ENCODE data around the gene CCDC88A.
"Not testable (repeated sequence)": the region's sequence is repeated elsewhere in the genome, so short reads cannot be mapped to it uniquely, and the experiment has no call there.

Gene CCDC88A, protein sequence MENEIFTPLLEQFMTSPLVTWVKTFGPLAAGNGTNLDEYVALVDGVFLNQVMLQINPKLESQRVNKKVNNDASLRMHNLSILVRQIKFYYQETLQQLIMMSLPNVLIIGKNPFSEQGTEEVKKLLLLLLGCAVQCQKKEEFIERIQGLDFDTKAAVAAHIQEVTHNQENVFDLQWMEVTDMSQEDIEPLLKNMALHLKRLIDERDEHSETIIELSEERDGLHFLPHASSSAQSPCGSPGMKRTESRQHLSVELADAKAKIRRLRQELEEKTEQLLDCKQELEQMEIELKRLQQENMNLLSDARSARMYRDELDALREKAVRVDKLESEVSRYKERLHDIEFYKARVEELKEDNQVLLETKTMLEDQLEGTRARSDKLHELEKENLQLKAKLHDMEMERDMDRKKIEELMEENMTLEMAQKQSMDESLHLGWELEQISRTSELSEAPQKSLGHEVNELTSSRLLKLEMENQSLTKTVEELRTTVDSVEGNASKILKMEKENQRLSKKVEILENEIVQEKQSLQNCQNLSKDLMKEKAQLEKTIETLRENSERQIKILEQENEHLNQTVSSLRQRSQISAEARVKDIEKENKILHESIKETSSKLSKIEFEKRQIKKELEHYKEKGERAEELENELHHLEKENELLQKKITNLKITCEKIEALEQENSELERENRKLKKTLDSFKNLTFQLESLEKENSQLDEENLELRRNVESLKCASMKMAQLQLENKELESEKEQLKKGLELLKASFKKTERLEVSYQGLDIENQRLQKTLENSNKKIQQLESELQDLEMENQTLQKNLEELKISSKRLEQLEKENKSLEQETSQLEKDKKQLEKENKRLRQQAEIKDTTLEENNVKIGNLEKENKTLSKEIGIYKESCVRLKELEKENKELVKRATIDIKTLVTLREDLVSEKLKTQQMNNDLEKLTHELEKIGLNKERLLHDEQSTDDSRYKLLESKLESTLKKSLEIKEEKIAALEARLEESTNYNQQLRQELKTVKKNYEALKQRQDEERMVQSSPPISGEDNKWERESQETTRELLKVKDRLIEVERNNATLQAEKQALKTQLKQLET (N-terminal part only)

DNA sequence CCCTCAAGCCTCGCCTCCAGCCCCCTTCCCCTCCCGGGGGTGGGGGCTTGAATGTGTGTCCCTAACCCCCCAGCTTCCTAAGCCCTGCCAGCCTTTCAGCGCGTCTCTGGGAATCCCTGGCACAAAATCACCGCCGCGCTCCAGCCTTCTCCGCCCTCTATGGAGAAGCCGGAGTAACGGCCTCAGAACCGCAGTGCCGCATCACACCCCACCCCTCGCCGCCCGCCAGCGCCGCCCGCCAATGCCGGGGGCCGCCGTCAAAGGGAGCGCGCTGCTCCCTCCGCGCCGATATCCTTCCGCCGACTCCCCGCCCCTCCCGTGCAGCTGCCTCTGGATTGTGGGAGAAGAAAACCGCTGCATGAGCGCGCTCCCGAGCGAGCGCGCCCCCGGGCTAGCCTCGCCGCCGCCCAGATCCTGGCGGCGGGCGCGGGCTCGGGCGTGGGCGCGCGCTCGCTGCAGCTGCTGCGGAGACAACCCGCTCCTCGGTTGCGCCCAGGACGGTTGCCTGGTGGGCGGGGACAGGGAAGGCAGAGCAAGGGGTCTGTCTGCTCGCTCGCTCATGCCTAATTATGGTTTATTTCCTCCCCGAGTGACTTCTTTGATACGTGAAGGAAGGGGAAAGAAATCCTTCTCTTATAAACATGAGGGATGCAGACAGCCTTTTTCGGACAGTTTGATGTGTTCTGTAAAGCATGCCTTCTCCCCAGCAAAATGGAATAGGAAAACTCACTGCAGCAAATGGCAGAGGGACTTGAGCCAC lies at the start of gene CCDC88A:
Gene CCDC88A (minus strand): TSS at position 178 of the 760 bp plus-strand sequence. CDS start 777 bp downstream, outside the sequence.
- peak; percentile 97 for DNase-seq (ENCODE audit: low read depth)

DNA sequence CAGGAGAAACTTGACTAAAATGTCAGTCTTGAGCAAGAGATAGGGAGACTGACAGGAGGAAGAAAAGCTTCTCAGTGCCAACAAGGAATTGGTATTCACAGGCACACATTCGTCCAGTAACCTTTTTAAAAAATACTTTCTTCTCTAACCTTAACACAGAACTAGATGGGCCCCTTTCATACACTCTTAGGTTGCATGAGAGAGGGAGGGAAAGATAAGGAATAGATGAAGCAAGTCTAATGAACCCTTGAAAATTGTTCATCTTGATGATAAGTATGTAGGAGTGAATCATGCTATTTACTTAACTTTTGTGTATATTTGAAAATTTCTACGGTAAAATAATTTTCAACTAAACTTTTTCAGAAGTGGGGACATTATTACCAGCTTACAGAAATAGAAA lies 42.0 kb upstream of the CCDC88A start:
- DNase-seq (ENCODE audit: low read depth), result peak; percentile 50

DNA sequence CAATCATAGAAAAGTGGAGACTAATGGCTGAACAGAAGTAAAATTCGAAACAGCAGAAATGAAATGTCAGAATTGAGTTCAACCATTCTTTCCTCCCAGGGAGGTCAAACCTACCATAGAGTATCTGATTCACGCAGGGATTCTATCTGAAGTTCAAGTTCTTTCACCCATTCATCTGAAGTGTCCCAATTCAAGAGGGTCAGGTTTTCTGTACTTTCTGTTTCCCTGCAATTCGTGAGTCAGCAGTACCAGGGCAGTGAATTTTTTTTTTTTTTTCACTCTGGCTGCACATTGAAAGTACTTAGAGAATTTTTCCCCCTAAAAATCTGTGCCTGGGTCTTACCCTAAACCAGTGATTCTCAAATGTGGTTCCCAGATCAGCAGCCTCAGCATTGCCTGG lies 40.9 kb upstream of the CCDC88A start:
- peak; percentile 71 for DNase-seq (ENCODE audit: low read depth)

DNA sequence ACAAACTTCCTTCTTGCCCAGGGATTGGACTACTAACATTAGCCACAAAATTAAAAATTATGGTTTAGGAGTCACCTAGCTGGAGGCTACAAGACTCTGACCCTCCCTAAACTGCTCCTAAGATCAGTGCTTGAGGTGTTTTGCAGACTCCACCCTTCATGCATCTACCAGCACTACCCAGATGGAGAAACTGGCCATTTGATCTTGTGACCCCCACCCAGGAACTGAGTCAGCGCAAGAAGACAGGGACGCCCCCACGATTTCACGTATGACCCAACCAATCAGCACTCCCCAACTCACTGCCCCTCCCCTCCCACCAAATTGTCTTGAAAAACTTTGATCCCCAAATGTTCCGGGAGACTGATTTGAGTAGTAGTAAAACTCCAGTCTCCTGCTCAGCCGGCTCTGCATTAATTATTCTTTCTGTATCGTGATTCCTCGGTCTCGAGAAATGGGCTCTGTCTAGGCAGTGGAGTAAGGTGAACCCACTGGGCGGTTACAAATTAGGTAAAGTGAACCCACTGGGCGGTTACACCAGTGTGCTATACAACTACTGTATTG lies 40.1 kb upstream of the CCDC88A start:
- no peak for DNase-seq (ENCODE audit: low read depth)

DNA sequence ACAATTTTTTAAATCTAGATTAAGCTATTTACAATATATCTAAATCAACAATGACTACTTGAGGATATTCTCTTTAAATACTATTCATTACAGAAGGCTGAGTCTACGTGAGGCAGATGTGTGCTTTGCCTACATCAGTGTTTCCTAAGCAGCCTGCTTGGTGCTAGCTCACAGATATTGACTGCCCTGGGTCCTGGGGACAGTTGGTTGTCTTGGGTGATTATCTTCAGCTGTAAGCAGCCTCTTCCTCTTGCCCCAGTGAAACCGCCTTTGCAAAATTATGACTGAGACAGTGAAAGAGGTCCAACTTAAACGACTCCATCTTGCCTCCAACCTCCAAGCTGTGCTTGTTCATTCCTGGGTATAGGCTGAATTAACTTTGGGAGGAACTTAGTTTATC lies 39.6 kb upstream of the CCDC88A start:
- no peak for DNase-seq (ENCODE audit: low read depth)

DNA sequence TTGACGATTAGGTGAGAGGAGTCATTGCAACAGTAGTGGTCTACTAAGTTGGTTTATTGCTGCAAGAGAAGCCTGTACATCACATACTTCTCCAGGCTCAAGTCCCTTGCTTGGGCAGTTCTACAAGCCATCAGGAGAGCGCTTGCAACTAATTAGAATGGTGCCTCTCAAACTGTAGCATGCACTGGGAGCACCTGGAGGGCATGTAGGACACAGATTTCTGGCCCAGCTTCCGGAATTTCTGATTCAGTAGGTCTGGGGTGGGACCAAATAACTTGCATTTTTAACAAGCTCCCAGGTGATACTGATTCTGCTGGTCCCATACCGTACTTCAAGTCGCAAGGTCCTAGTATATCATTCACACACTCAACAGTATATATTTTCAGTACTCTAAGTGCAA lies 34.5 kb upstream of the CCDC88A start:
- DNase-seq (ENCODE audit: low read depth), result no peak

DNA sequence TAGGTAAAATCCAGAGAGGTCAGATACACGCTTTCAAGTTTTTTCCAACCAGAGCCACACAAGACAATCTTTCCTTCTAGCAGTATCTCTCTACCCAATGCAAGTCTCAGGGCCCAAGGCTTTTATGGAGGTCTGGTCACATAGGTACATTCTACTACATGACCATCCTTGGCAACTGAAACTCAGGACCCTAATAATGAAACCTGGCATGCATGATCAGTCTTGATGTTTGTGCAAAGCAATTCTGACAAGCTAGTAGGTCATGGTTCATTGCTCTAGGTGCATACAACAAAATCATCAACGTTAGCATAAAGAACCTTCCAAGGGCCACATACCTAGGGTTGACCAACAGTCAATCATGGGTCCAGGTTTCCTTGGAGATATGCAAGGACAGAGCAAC lies 33.2 kb upstream of the CCDC88A start:
- DNase-seq (ENCODE audit: low read depth), result no peak

DNA sequence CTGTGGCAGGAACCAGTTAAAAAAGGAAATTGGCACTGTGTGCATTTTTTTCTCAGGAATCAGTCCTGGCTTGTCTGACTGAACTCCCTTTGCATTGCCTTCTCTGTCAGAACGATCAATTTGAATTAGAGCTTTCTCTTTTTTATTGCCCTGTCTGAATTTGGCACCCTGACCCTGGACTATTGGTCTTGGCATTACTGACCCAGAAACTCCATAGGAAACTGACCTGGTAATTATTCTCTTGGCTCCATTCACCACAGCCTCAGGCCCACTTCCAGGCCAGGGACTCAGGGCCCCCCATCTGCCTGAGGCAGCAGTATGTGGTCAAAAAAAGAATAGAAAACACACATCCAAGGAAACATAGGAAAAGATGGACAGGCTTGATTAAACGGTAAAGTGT lies 32.0 kb upstream of the CCDC88A start:
- no peak for DNase-seq (ENCODE audit: low read depth)

DNA sequence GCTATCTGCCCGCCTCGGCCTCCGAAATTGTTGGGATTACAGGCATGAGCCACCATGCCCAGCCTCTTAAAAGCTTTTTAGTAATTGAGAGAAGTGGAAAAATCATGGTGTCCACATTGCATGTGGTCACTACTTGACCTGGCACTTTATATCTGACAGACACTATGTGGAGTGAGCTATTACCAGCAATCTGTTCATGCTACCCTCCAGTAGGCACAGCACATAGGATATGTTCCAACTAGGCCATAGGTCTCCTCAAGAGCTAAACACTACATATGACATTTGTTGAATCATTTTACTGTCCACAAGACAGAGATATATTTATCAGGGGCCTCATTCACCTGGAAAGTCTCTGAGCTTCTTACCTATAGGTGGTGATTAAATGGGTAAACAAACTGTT lies 30.4 kb upstream of the CCDC88A start:
- not testable (repeated sequence) for DNase-seq (ENCODE audit: low read depth)

DNA sequence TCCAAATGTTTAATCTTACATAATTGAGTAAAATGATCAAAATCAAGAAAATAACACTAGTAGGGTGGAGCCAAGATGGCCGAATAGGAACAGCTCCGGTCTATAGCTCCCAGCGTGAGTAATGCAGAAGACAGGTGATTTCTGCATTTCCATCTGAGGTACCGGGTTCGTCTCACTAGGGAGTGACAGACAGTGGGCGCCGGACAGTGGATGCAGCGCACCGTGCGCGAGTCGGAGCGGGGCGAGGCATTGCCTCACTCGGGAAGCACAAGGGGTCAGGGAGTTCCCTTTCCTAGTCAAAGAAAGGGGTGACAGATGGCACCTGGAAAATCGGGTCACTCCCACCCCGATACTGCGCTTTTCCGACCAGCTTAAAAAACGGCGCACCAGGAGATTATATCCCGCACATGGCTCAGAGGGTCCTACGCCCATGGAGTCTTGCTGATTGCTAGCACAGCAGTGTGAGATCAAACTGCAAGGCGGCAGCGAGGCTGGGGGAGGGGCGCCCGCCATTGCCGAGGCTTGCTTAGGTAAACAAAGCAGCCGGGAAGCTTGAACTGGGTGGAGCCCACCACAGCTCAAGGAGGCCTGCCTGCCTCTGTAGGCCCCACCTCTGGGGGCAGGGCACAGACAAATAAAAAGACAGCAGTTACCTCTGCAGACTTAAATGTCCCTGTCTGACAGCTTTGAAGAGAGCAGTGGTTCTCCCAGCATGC lies 22.5 kb upstream of the CCDC88A start:
- not testable (repeated sequence) for DNase-seq (ENCODE audit: low read depth)

DNA sequence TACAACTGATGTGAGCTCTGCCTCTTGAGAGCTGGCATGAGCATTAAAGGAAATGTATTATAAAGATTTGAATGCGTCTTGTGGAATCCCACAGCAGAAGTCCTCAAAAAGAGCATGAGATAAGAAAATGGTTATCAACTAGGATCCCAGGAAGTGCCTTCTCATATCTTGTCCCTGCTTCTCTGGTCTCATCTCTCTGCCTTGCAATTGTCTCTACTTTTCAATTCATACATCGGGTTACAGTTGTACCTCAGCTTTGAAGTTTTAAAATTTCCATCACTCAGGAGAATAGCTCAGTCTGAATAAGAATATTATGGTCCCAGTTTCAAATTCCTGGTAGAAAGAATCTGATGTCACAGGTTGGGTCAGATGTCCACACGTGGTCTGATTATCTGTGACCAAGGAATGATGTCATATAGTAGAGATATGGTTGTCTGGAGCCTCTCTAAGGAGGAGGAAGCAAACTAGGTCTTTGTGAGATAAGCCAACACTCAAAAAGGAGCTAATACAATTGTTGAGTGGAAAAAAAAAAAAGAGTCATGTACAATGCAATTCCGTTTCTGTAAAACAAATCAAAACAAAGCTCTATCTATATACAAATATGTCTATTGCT lies 21.7 kb upstream of the CCDC88A start:
- DNase-seq (ENCODE audit: low read depth), result no peak

DNA sequence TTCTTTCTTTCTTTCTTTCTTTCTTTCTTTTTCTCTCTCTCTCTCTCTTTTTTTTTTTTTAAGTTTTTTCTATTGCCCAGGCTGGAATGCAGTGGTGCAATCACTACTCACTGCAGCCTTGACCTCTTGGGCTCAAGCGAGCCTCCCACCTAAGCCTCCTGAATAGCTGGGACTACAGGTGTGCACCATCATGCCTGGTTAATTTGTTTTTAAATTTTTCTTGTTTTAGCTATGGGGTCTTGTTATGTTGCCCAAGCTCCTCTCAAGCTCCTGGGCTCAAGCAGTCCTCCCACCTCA lies 19.4 kb upstream of the CCDC88A start:
- no peak for DNase-seq (ENCODE audit: low read depth)

DNA sequence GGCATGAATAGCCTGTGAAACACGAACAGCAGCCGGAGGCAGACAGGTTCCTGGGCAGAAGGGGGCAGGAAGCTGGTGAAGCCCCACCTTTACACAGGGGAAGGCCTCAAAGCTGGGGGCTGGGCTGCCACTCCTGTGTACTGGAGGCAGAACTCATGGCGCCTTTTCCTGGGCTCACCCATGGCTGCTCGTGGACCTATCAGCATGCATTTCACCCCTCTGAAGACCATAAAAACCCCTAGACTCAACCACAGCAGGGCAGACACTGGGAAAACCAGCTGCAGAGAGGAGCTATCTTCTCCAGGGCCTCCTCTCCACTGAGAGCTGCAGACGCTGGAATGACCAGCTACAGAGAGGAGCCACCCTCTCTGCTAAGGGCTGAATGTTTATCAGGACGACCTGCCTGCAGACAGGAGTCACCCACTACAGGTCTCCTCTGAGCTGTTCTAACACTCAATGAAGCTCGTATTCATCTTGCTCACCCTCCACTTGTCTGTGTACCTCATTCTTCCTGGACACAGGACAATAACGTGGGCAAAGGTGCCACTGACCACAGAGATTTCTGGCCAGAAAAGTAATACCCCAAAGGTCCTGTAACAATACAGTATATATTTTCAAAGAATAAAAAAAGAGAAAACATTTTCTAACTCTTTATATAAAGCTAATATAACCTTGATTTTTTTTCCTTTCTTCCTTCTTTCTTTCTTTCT lies 18.9 kb upstream of the CCDC88A start:
- no peak for DNase-seq (ENCODE audit: low read depth)

DNA sequence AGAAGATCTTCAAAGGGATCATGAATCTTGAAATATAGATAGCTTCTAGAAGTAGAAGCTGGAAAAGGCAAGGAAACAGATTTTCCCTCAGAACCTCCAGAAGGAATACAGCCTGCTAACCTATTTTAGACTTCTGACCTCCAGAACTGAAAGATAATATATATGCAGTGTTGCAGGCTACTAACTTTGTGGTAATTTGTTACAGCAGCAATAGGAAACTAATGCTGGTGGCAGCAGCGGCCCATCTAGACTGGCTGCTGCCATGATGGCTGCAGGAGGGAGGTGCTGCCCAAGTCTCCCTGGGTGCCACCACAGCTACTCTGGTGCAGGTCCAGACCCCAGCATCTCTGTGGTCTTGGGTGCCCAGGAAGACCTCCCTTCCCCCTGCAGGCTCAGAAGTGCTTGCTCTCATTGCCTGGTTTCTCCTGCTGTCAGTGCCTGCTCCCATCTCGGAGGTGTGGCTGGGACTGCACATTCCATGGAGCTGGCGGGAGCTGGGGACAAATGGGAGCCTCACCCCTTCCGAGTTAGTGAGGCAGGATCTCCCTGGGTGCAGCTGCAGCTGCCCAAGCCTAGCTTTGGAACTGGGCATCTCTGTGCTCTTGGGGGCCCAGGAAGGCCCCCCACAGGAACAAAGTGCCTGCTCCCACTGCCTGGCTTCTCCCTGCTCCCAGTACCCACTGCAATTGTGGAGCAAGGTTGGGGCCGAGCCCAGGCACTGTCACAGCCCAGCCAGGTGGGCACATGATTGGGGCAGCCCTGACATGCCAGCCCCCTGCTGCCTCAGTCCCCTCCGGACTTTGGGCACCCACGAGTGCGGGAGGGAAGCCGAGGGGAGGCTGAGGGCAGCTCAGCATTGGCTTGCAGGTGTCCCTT lies 18.1 kb upstream of the CCDC88A start:
- DNase-seq (ENCODE audit: low read depth), result no peak

DNA sequence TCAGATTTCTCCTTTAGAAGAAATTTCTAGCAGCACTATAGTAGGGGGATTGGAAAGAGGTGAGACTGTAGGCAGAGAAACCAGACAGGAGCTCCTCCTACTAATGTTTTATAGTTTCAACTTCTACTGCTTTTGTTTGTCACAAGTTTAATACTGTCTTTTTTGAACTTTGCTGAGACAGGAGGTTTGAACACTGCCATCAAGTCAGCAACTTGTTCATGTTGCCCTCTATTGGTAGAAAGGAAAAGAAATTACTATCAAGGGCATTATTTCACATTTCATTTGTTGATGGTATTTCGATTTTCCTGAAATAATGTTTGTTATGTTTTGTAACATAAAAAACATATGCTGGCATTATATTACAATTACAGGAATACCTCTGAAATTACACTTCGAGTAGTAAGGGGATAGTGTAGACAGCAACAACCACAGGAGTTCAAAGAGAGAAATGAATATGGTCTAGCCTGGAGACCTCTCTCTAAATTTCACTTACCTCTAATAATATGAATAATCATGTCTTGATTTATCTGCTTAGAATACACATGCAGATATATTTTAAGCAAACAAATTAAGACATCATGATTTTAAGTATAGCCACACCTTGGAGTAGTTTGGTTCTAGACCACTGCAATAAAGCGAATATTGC lies 12.4 kb upstream of the CCDC88A start:
- DNase-seq (ENCODE audit: low read depth), result peak; percentile 51

DNA sequence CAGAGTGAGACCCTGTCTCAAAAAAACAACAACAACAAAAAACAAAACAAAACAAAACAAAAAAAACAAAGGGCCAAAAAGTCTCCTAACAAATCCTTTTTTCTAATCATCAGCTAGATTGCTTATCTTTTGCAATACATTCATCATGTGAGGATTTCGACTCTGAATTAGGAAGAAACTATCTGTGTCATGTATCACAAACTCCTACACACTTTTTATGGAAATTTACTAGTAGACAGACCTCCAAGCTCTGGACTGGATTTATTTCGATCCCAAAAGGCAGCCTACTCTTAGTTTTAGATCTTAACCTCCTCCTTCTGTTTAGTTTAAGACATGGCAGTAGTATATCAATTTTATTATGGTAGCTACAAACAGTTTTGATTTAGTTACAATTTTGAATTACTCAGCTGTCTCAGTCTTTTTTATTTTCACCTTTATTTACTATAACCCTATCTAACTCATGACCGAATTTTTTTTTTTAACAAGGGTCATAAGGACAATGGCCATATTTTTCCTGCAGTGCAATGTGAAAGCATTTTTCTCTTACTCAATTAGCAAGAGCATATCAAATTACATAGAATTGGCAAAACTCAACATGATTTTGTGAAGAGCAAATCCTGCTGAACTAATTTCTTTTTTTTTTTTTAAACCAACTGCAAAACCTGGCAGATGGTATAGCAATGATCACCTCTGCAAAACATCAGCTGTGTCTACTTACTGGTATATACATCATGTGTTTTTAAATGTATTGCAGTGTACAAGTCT lies 10.7 kb upstream of the CCDC88A start:
- DNase-seq (ENCODE audit: low read depth), result no peak

DNA sequence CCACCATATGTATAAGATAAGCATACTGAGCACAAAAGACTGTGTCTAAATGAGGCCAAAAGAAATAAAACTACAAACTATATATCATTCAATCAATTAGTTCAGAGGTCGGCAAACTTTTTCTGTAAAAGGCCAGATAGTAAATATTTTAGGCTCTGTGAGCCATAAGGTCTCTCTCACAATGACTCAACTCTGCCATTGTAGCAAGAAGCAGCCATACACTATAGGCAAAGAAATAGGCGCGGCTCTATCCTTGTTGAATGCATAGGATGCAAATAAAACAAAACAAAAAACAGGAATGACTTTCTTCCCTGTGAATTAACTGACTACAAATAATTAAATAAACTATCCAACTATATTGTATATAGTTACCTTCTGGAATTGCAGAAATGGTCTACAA lies 8.6 kb upstream of the CCDC88A start:
- no peak for DNase-seq (ENCODE audit: low read depth)

DNA sequence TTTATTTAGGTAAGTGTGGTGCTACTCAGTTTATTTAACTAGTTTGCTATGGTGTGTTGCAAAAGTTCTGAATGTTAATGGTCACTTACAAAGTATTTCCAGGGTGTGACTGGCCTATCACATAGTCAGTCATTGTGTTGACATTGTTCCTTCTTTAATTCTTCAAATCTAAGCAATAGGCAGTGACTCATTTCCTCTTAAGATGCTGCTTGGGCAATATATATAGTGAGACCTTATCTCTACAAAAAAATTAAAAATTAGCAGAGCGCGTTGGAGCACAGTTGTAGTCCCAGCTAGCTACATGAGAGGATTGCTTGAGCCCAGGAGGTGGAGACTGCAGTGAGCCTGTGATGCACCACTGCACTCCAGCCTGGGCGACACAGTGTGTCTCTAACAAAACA lies 5.8 kb upstream of the CCDC88A start:
- DNase-seq (ENCODE audit: low read depth), result peak; percentile 89
